Smooth muscle cell (in vitro differentiated cells): ENCODE measurements around the gene EPHB1. TPM values are rescaled to one million over a fixed set of nuclear protein-coding genes. Genes with fewer than 3 reads are reported as not detected.

ENCODE experiments used
- DNase-seq: peaks from one replicate; lab custom pipeline; 2025; ENCODE audit not compliant: unreplicated experiment; lab: John Stamatoyannopoulos, UW
- H2AFZ ChIP-seq: fragments of 200-600 bp; sonication (generic); 2 replicates; pipeline ENCODE4 v1.6.0; 2016; ENCODE audit warnings: antibody characterized with exemption, low read depth, mild to moderate bottlenecking
- H3F3A ChIP-seq: fragments of 200-600 bp; sonication (generic); 2 replicates; pipeline ENCODE4 v1.6.0; 2017; ENCODE audit warnings: antibody characterized with exemption, low read depth
- H3K27ac ChIP-seq: fragments of 200-600 bp; sonication (generic); 2 replicates; pipeline ENCODE4 v1.5.1; 2016; ENCODE audit warnings: low read depth, mild to moderate bottlenecking
- H3K27me3 ChIP-seq: fragments of 200-600 bp; sonication (generic); 2 replicates; pipeline ENCODE4 v1.6.1; 2016; ENCODE audit warnings: low read depth, mild to moderate bottlenecking
- H3K36me3 ChIP-seq: fragments of 200-600 bp; sonication (generic); 2 replicates; pipeline ENCODE4 v1.5.1; 2016; ENCODE audit warnings: low read depth
- H3K4me1 ChIP-seq: fragments of 200-600 bp; sonication (generic); 2 replicates; pipeline ENCODE4 v1.5.1; 2016; ENCODE audit warnings: low read depth
- H3K4me2 ChIP-seq: fragments of 200-600 bp; sonication (generic); 2 replicates; pipeline ENCODE4 v1.6.0; 2016; ENCODE audit warnings: mild to moderate bottlenecking
- H3K4me3 ChIP-seq: fragments of 200-600 bp; sonication (generic); 2 replicates; pipeline ENCODE4 v1.5.1; 2016; ENCODE audit warnings: mild to moderate bottlenecking
- H3K79me2 ChIP-seq: fragments of 200-600 bp; sonication (generic); 2 replicates; pipeline ENCODE4 v1.6.0; 2016; ENCODE audit warnings: low read depth, mild to moderate bottlenecking
- H3K9ac ChIP-seq: fragments of 200-600 bp; sonication (generic); 2 replicates; pipeline ENCODE4 v1.6.0; 2016; ENCODE audit warnings: low read depth
- H3K9me3 ChIP-seq: fragments of 200-600 bp; sonication (generic); replicated peaks from 2 replicates; pipeline ENCODE4 v1.5.1; 2016; ENCODE audit warnings: low read depth
- H4K20me1 ChIP-seq: fragments of 200-600 bp; sonication (generic); 2 replicates; pipeline ENCODE4 v1.6.0; 2016; ENCODE audit warnings: low read depth
- CTCF ChIP-seq: fragments of 200-600 bp; sonication (generic); IDR thresholded peaks from 2 replicates; pipeline ENCODE4 v1.5.1; 2017; ENCODE audit warnings: borderline replicate concordance, mild to moderate bottlenecking, antibody characterized with exemption; ENCODE audit not compliant: insufficient read depth, poor library complexity, severe bottlenecking
- WGBS: methylation state at CpG from one replicate; pipeline ENCODE4 v1.1.7; 2016; ENCODE audit warnings: low lambda C conversion rate; 5-methylcytosine and 5-hydroxymethylcytosine counted together
- polyA plus RNA-seq: library from polyadenylated mRNA; unstranded; fragments of >200 nt; fragmentation: Nextera tagmentation; extraction: Ambion mirVana; gene quantifications from 2 replicates; pipeline ENCODE4 v1.2.1, GENCODE V29; 2016
- total RNA-seq: library from RNA; depleted of rRNA; stranded (reverse); fragments of >200 nt; gene quantifications from 2 replicates; pipeline ENCODE4 v1.2.3, GENCODE V29; 2014

Gene EPHB1
- total and polyA plus RNA-seq, 2 experiments from 2014 or later = 2.5 to 2.6 TPM

DNA sequence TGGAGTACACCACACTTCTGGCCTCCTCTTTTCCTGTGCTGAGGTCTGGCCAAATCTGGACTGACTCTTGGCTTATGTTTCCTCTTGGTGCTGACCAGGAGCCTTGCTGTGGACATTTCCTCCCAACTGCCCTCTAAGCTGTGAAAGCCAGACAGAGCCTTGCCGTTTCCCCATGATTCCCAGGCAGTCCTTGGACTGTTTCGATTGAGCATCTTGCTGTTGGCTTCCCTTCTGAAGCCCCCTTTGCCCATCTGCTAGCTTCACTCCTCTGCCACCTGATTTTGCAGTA is 110.5 kb downstream of the EPHB1 start:
- Histone ChIP-seq H3F3A (no peaks in the 10 kb centered on the region), H3K27me3 (no peaks in the 10 kb centered on the region), H3K79me2 (no peaks in the 10 kb centered on the region), H3K36me3 (no peaks in the 10 kb centered on the region), H3K4me2 (no peak overlapping the region), H3K4me1 (no peaks in the 10 kb centered on the region), H2AFZ (no peak overlapping the region), H3K4me3 (no peak overlapping the region), H3K27ac (no peak overlapping the region), H3K9ac (no peak overlapping the region), H4K20me1 (no peaks in the 10 kb centered on the region), H3K9me3 (no peaks in the 10 kb centered on the region)
- no peak for DNase-seq
- no peak for TF ChIP-seq CTCF
- WGBS = 93% methylated on average over 2 of the region's 2 CpGs

GRCh38 chr3:134908271-134908670 is 113.2 kb downstream of the EPHB1 start:
- Histone ChIP-seq H3K27me3 (no peaks in the 10 kb centered on the region), H2AFZ (no peak overlapping the region), H3K4me3 (no peak overlapping the region), H3K36me3 (no peaks in the 10 kb centered on the region), H3K4me1 (no peaks in the 10 kb centered on the region), H3K9ac (no peak overlapping the region), H3K27ac (no peak overlapping the region), H3K79me2 (no peaks in the 10 kb centered on the region), H3F3A (no peaks in the 10 kb centered on the region), H3K9me3 (no peaks in the 10 kb centered on the region), H4K20me1 (no peaks in the 10 kb centered on the region), H3K4me2 (no peak overlapping the region)
- WGBS = 93% methylated on average over 2 of the region's 2 CpGs
- no peak for TF ChIP-seq CTCF
- DNase-seq = no peak

DNA sequence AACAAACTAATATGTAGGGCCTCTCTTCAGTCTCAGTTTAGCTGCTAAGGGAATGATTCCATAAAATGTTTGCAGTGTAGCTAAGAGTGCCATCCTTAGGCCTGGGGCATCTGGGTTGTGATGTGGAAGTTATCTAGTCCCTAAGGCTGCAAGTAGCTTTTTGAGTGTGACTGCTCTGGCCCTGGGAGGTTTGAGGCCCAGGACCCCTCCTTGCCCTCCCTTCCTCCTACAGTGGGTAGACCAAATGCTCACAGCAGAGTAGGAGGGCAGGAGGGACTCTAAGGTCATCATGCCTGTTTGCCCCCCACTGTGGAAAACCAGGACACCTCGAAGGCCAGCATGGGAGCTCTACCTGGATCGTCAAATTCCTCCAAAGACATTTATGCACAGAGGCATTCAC is 115.0 kb downstream of the EPHB1 start:
- WGBS = 89% methylated on average over 2 of the region's 2 CpGs
- no peak for DNase-seq

More for the DNA sequence above, 115.0 kb downstream of the EPHB1 start:
- no peaks in the 10 kb centered on the region for H3K4me1 ChIP-seq
- no peak for TF ChIP-seq CTCF
- H3K27me3 ChIP-seq = no peaks in the 10 kb centered on the region
- no peaks in the 10 kb centered on the region for H3F3A ChIP-seq
- H3K9me3 ChIP-seq = no peaks in the 10 kb centered on the region
- H3K36me3 ChIP-seq = no peaks in the 10 kb centered on the region
- no peak overlapping the region for H3K4me2 ChIP-seq
- no peak overlapping the region for H3K27ac ChIP-seq
- no peak overlapping the region for H3K4me3 ChIP-seq
- no peaks in the 10 kb centered on the region for H3K79me2 ChIP-seq
- H3K9ac ChIP-seq = no peak overlapping the region
- no peak overlapping the region for H2AFZ ChIP-seq
- no peaks in the 10 kb centered on the region for H4K20me1 ChIP-seq
